Keratinocyte (primary cell): ENCODE measurements around the gene POLR2M. TPM values are rescaled to one million over a fixed set of nuclear protein-coding genes. Genes with fewer than 3 reads are reported as not detected.

Experiments
- DNase-seq: peaks from one replicate; pipeline ENCODE4 v3.0.0-alpha.2; 2011; ENCODE audit warnings: low read depth, missing footprints, low spot score
- FAIRE-seq: peaks from 2 replicates; lab custom pipeline; 2011; peaks lifted over from hg19 to GRCh38; lab: Jason Lieb, UNC
- H2AFZ ChIP-seq: 2 replicates; pipeline ENCODE4 v1.6.0; 2012; ENCODE audit warnings: low read length, control low read depth, inconsistent platforms; ENCODE audit not compliant: control insufficient read depth
- H3K27ac ChIP-seq: 2 replicates; pipeline ENCODE4 v1.5.1; 2011; ENCODE audit warnings: low read length; ENCODE audit not compliant: control insufficient read depth, insufficient read depth
- H3K27me3 ChIP-seq: 3 replicates; pipeline ENCODE4 v1.6.0; 2011; ENCODE audit warnings: low read length; ENCODE audit not compliant: control insufficient read depth, insufficient read depth; ENCODE audit errors: extremely low read depth
- H3K36me3 ChIP-seq, 2 experiments: 2 replicates in 1 of 2; 3 replicates in 1 of 2; pipeline ENCODE4 v1.5.1; 2011; ENCODE audit warnings: low read length in 2 of 2, mild to moderate bottlenecking in 1 of 2; ENCODE audit not compliant: control insufficient read depth in 2 of 2, insufficient read depth in 2 of 2; ENCODE audit errors: extremely low read depth in 1 of 2
- H3K4me1 ChIP-seq: 3 replicates; pipeline ENCODE4 v1.5.1; 2011; ENCODE audit warnings: low read length; ENCODE audit not compliant: control insufficient read depth, insufficient read depth; ENCODE audit errors: extremely low read depth
- H3K4me2 ChIP-seq: 3 replicates; pipeline ENCODE4 v1.6.0; 2011; ENCODE audit warnings: low read depth, low read length; ENCODE audit not compliant: control insufficient read depth, insufficient read depth; ENCODE audit errors: extremely low read depth
- H3K4me3 ChIP-seq, 3 experiments: fragments of 200-600 bp in 1 of 3; sonication (generic) in 1 of 3; 2 replicates in 2 of 3; 3 replicates in 1 of 3; pipeline ENCODE4 v1.5.1; 2011 to 2016; ENCODE audit warnings: low read length in 3 of 3, mild to moderate bottlenecking in 3 of 3, control low read depth in 2 of 3, inconsistent platforms in 1 of 3, low read depth in 1 of 3, mixed read lengths in 1 of 3, mixed run types in 1 of 3, moderate library complexity in 1 of 3; ENCODE audit not compliant: control insufficient read depth in 2 of 3, insufficient read depth in 2 of 3; ENCODE audit errors: extremely low read depth in 1 of 3
- H3K79me2 ChIP-seq: 2 replicates; pipeline ENCODE4 v1.6.0; 2012; ENCODE audit warnings: low read length; ENCODE audit not compliant: control insufficient read depth, insufficient read depth
- H3K9ac ChIP-seq: 3 replicates; pipeline ENCODE4 v1.6.0; 2011; ENCODE audit warnings: low read length; ENCODE audit not compliant: control insufficient read depth, insufficient read depth; ENCODE audit errors: extremely low read depth
- H3K9me1 ChIP-seq: 3 replicates; pipeline ENCODE4 v1.6.0; 2011; ENCODE audit warnings: low read length; ENCODE audit not compliant: control insufficient read depth, insufficient read depth; ENCODE audit errors: extremely low read depth
- H3K9me3 ChIP-seq: 2 replicates; pipeline ENCODE4 v1.5.1; 2012; ENCODE audit warnings: low read depth, low read length; ENCODE audit not compliant: control insufficient read depth
- H4K20me1 ChIP-seq: 3 replicates; pipeline ENCODE4 v1.6.0; 2011; ENCODE audit warnings: low read length; ENCODE audit not compliant: control insufficient read depth, insufficient read depth; ENCODE audit errors: extremely low read depth
- EZH2 ChIP-seq: IDR thresholded peaks from one replicate; pipeline ENCODE4 v1.6.1; 2012; ENCODE audit warnings: inconsistent platforms, mild to moderate bottlenecking, low read length, moderate library complexity
- dilution Hi-C: fragments of 300-500 bp; cut with MboI; formaldehyde crosslinking; loops from one replicate; pipeline ENCODE4 v1.7.0; 2020; ENCODE audit warnings: low sequenced_read_pairs; ENCODE audit not compliant: extremely low pct_ligation_motif_present
- polyA plus RNA-seq, 5 experiments: library from polyadenylated mRNA; depleted of rRNA in 3 of 5; stranded (reverse) in 3 of 5; stranded (forward) in 1 of 5; unstranded in 1 of 5; fragments of >200 nt; gene quantifications; 1 replicate in 1 of 5; 2 replicates in 3 of 5; 3 replicates in 1 of 5; pipeline versions ENCODE4 v1.2.1 to v1.2.3, GENCODE V29; 2011 to 2012; ENCODE audit warnings: missing spikeins in 2 of 5, low read depth in 1 of 5, low replicate concordance in 1 of 5
- TF ChIP-seq, protein P1 (sequence below), 3 experiments: IDR thresholded peaks in 1 of 3; conservative IDR thresholded peaks in 1 of 3; optimal IDR thresholded peaks in 1 of 3; 2 replicates in 2 of 3; 3 replicates in 1 of 3; pipeline versions ENCODE3 to v1.5.1; 2011; ENCODE audit warnings: low read length in 3 of 3, mild to moderate bottlenecking in 3 of 3, moderate library complexity in 2 of 3, control low read depth in 1 of 3, inconsistent platforms in 1 of 3; ENCODE audit not compliant: insufficient read depth in 2 of 3; ENCODE audit errors: extremely low read depth in 1 of 3

The POLR2M gene
- polyA plus RNA-seq, 1 donor (not counting 4 experiments of a cell fraction or from before 2014, with no cell fraction given) = 40.6 TPM

DNA sequence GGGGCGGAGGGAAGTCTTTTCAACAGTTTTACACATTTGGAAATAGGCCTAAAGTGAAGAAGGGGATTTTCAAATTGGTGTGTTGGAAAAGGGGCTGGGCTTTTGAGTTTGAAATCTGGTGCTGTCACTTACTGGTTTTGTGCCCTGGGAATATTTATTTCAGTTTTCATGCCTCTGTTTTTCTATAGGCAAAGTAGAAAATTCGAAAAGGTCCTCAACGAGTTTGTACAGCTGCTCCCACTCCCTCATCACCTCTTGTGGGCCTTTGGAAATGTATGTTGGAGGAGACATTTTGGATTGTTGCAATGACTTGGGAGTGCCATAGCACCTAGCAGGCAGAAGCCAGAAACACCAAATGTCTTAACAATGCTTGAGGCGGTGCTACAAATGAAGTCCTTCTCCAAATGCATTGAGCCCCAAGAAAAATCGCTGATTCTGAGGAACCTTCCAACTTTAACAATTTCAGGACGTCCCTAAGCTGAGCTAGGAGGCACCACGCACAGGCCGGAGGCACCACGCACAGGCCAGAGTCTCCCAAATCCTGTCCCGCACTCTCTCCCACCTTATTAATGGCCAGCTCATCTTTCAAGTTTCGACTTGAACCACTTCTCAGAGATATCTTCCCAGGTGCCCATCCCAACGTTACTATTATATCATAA, 639 bp upstream of the POLR2M start:
- H3K4me3 ChIP-seq = peak overlapping the region; percentile 59 to 95 (median 89)
- H3K9ac ChIP-seq = peak overlapping the region; percentile 99
- H3K4me2 ChIP-seq = peak overlapping the region; percentile 83
- FAIRE-seq (no peak), DNase-seq (no peak)
- peaks cover 6 to 7% of the 10 kb centered on the region in 2 experiments for H3K36me3 ChIP-seq
- no peaks in the 10 kb centered on the region for H3K27me3 ChIP-seq
- H3K4me1 ChIP-seq = peaks cover 24% of the 10 kb centered on the region
- no peaks in the 10 kb centered on the region for H3K9me3 ChIP-seq
- no peaks in the 10 kb centered on the region for H3K9me1 ChIP-seq
- dilution Hi-C loops = no loop called here
- TF ChIP-seq EZH2 = no peak
- TF ChIP-seq, protein P1, sequence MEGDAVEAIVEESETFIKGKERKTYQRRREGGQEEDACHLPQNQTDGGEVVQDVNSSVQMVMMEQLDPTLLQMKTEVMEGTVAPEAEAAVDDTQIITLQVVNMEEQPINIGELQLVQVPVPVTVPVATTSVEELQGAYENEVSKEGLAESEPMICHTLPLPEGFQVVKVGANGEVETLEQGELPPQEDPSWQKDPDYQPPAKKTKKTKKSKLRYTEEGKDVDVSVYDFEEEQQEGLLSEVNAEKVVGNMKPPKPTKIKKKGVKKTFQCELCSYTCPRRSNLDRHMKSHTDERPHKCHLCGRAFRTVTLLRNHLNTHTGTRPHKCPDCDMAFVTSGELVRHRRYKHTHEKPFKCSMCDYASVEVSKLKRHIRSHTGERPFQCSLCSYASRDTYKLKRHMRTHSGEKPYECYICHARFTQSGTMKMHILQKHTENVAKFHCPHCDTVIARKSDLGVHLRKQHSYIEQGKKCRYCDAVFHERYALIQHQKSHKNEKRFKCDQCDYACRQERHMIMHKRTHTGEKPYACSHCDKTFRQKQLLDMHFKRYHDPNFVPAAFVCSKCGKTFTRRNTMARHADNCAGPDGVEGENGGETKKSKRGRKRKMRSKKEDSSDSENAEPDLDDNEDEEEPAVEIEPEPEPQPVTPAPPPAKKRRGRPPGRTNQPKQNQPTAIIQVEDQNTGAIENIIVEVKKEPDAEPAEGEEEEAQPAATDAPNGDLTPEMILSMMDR (optimal IDR thresholded peaks at IDR 0.05 in 1 of 3, IDR thresholded peaks at IDR 0.05 in 1 of 3, conservative IDR thresholded peaks at IDR 0.05 in 1 of 3; ENCODE audit: extremely low read depth in 1 of 3, insufficient read depth in 2 of 3, low read length in 3 of 3) = no peak
- H4K20me1 ChIP-seq = no peaks in the 10 kb centered on the region
- H2AFZ ChIP-seq = peak overlapping the region; percentile 93
- peak overlapping the region; percentile 90 for H3K27ac ChIP-seq
- H3K79me2 ChIP-seq = peaks cover 34% of the 10 kb centered on the region

DNA sequence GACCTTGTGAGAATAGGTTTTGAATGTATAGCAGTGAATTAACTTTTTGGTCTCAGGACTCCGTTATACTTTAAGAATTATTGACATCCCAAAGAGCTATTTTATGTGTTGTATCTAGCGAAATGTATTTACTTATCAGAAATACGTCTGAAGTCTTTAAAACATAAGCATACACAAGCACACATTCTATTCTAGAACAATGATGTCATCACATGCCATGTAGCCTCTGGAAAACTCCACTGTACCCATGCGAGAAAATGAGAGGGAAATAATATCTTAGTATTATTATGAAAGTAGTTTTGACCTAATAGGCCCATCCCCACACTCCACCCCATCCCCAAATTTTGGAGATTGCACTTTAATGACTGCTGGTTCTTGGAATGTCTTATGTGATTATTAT, 1.5 kb downstream of the POLR2M start:
- Histone ChIP-seq H3K4me3 (peak overlapping the region; percentile 89 to 99 (median 95)), H2AFZ (no peak overlapping the region), H3K27me3 (no peaks in the 10 kb centered on the region), H3K9me3 (no peaks in the 10 kb centered on the region), H3K4me2 (peak overlapping the region; percentile 98), H3K27ac (peak overlapping the region; percentile 90), H3K9me1 (no peaks in the 10 kb centered on the region), H3K9ac (peak overlapping the region; percentile 99), H3K36me3 (peaks cover 13 to 20% of the 10 kb centered on the region in 2 experiments), H3K4me1 (peaks cover 22% of the 10 kb centered on the region), H4K20me1 (no peaks in the 10 kb centered on the region), H3K79me2 (peaks cover 38% of the 10 kb centered on the region)
- dilution Hi-C loops = no loop called here
- no peak for FAIRE-seq
- no peak for DNase-seq
- TF ChIP-seq, protein P1 (optimal IDR thresholded peaks at IDR 0.05 in 1 of 3, IDR thresholded peaks at IDR 0.05 in 1 of 3, conservative IDR thresholded peaks at IDR 0.05 in 1 of 3; ENCODE audit: extremely low read depth in 1 of 3, insufficient read depth in 2 of 3, low read length in 3 of 3) = no peak
- no peak for TF ChIP-seq EZH2
